K562 (cell line): ENCODE data around the gene DNAJC18. TPM values are rescaled to one million over a fixed set of nuclear protein-coding genes. Genes with fewer than 3 reads are reported as not detected.

Experiments used
- ATAC-seq: fragments of 200-7000 bp; cut with Tn5 transposase; 3 replicates; pipeline ENCODE4 v1.9.1; 2020; ENCODE audit warnings: moderate library complexity
- BruUV-seq: library from RNA; stranded (reverse); fragments of 400-500 nt; replicated peaks from 2 replicates; lab custom pipeline; 2021; lab: Mats Ljungman, UMichigan
- CTCF ChIA-PET: fragments of 300-600 bp; formaldehyde crosslinking; extraction: SDS; loops from one replicate; lab custom pipeline; 2021; ENCODE audit warnings: low intra/inter-chr PET ratio; lab: Yijun Ruan, JAX
- POLR2A ChIA-PET: fragments of 300-600, 350-650 bp; sonication (Branson Sonifier 250); formaldehyde crosslinking; extraction: SDS; loops from one replicate; lab custom pipeline; 2021; ENCODE audit warnings: antibody characterized with exemption, inconsistent platforms; lab: Yijun Ruan, JAX
- DNase-seq, 4 experiments: peaks; one replicate each; pipeline versions ENCODE4 v3.0.0 to v3.0.0-alpha.2; 2011 to 2018; ENCODE audit warnings: low spot score in 3 of 4, mixed read lengths in 3 of 4; ENCODE audit errors: extremely low read depth in 1 of 4
- FAIRE-seq: peaks from 2 replicates; lab custom pipeline; 2011; peaks lifted over from hg19 to GRCh38; lab: Jason Lieb, UNC
- H2AFZ ChIP-seq: 2 replicates; pipeline ENCODE4 v1.6.0; 2011; ENCODE audit warnings: low read depth, low read length, control low read depth, inconsistent platforms
- H3K27ac ChIP-seq: fragments of 200-600 bp; 3 replicates; pipeline ENCODE4 v1.8.0; 2011; ENCODE audit warnings: low read depth, mild to moderate bottlenecking, control low read depth, inconsistent platforms, low read length, moderate library complexity, mixed read lengths; ENCODE audit errors: extremely low read depth
- H3K27me3 ChIP-seq, 2 experiments: fragments of 300-600 bp in 1 of 2; 2 replicates in 1 of 2; 3 replicates in 1 of 2; pipeline versions ENCODE4 v1.6.0 to v1.8.0; 2011; ENCODE audit warnings: inconsistent platforms in 2 of 2, low read length in 2 of 2, mild to moderate bottlenecking in 1 of 2, mixed read lengths in 1 of 2, moderate library complexity in 1 of 2; ENCODE audit not compliant: control insufficient read depth in 2 of 2, insufficient read depth in 2 of 2
- H3K36me3 ChIP-seq: fragments of 300-600 bp; 3 replicates; pipeline ENCODE4 v1.8.0; 2011; ENCODE audit warnings: mild to moderate bottlenecking, low read length, inconsistent platforms; ENCODE audit not compliant: control insufficient read depth, insufficient read depth
- H3K4me1 ChIP-seq, 2 experiments: fragments of 200-600 bp in 1 of 2; replicated peaks in 1 of 2; 2 replicates in 1 of 2; 3 replicates in 1 of 2; pipeline versions ENCODE4 v1.5.1 to v1.8.0; 2011; ENCODE audit warnings: inconsistent platforms in 2 of 2, low read length in 2 of 2, mild to moderate bottlenecking in 1 of 2, mixed read lengths in 1 of 2, moderate library complexity in 1 of 2; ENCODE audit not compliant: control insufficient read depth in 2 of 2, insufficient read depth in 2 of 2
- H3K4me2 ChIP-seq: 2 replicates; pipeline ENCODE4 v1.6.1; 2011; ENCODE audit warnings: low read length, control low read depth, inconsistent platforms, mixed read lengths; ENCODE audit not compliant: insufficient read depth
- H3K4me3 ChIP-seq: fragments of 200-600 bp; sonication (generic), shearing (Covaris generic); 2 replicates; pipeline ENCODE4 v1.5.1; 2016; ENCODE audit warnings: control low read depth, inconsistent platforms
- H3K79me2 ChIP-seq: fragments of 200-600 bp; 3 replicates; pipeline ENCODE4 v1.8.0; 2011; ENCODE audit warnings: low read length, inconsistent platforms; ENCODE audit not compliant: control insufficient read depth, insufficient read depth
- H3K9ac ChIP-seq, 2 experiments: 2 replicates each; pipeline versions ENCODE4 v1.6.0 to v1.6.1; 2011; ENCODE audit warnings: low read depth in 2 of 2, low read length in 2 of 2, control low read depth in 1 of 2, inconsistent platforms in 1 of 2, mild to moderate bottlenecking in 1 of 2, mixed read lengths in 1 of 2; ENCODE audit not compliant: insufficient read depth in 1 of 2
- H3K9me1 ChIP-seq: one replicate; pipeline ENCODE4 v1.6.0; 2011; ENCODE audit warnings: inconsistent platforms, mild to moderate bottlenecking, low read length, moderate library complexity; ENCODE audit not compliant: control insufficient read depth, insufficient read depth
- H3K9me3 ChIP-seq: replicated peaks from 2 replicates; pipeline ENCODE4 v1.5.1; 2011; ENCODE audit warnings: low read depth, low read length, inconsistent platforms; ENCODE audit not compliant: control insufficient read depth, insufficient read depth
- H4K20me1 ChIP-seq: replicated peaks from 2 replicates; pipeline ENCODE4 v1.6.1; 2011; ENCODE audit warnings: low read length, inconsistent platforms, mixed read lengths; ENCODE audit not compliant: control insufficient read depth, insufficient read depth
- FIP1L1 ChIP-seq: fragments of 200-400 bp; formaldehyde crosslinking; IDR thresholded peaks from 2 replicates; pipeline ENCODE4 v1.6.1; 2018; ENCODE audit warnings: mild to moderate bottlenecking, low read depth, low read length; ENCODE audit not compliant: poor library complexity, severe bottlenecking
- HNRNPUL1 ChIP-seq: fragments of 200-400 bp; formaldehyde crosslinking; IDR thresholded peaks from 2 replicates; pipeline ENCODE4 v1.6.1; 2017; ENCODE audit warnings: low read length
- NCOA4 ChIP-seq: fragments of 450-650 bp; IDR thresholded peaks from 2 replicates; pipeline ENCODE4 v1.6.1; 2018; ENCODE audit warnings: mild to moderate bottlenecking; ENCODE audit not compliant: partially characterized antibody
- WGBS: fragments of 100-300 bp; shearing (Covaris generic); methylation state at CpG from one replicate; pipeline ENCODE4 v1.1.6; 2016; ENCODE audit warnings: low coverage, mixed read lengths; ENCODE audit not compliant: insufficient coverage; ENCODE audit errors: missing lambda C conversion rate; 5-methylcytosine and 5-hydroxymethylcytosine counted together
- in situ Hi-C: fragments of 300-500 bp; cut with MboI; formaldehyde crosslinking; loops from 4 replicates; pipeline ENCODE4 v1.15.0; 2018; ENCODE audit warnings: inconsistent platforms, mixed read lengths
- intact Hi-C: fragments of 100-400 bp; cut with micrococcal nuclease; formaldehyde crosslinking; loops from 2 replicates; pipeline ENCODE4 v1.14.2; 2022
- polyA plus RNA-seq, 8 experiments: library from polyadenylated mRNA; depleted of rRNA in 4 of 8; stranded (reverse) in 5 of 8; unstranded in 3 of 8; fragments of >200 nt; fragmentation: Nextera tagmentation in 2 of 8; fragmentation: Illumina TruSeq in 1 of 8; extraction: Ambion mirVana in 2 of 8; extraction: Trizol in 1 of 8; gene quantifications; 2 replicates each; pipeline versions ENCODE4 v1.2.1 to v1.2.3, GENCODE V29; 2011 to 2014; ENCODE audit warnings: inconsistent platforms in 1 of 8, missing spikeins in 1 of 8
- total RNA-seq, 7 experiments: library from RNA; depleted of rRNA in 6 of 7; stranded (reverse); fragments of >200 nt in 6 of 7; fragmentation: Illumina TruSeq in 2 of 7; extraction: Trizol in 2 of 7; gene quantifications; 2 replicates each; pipeline versions ENCODE4 v1.2.1 to v1.2.3, GENCODE V29; 2011 to 2021; ENCODE audit warnings: low replicate concordance in 1 of 7
- TF ChIP-seq, protein P1 (sequence below): fragments of 450-650 bp; formaldehyde crosslinking; IDR thresholded peaks from 2 replicates; pipeline ENCODE4 v1.4.0; 2020; ENCODE audit warnings: mild to moderate bottlenecking

Gene DNAJC18
- total and polyA plus RNA-seq, 9 of the 15 experiments (the other 6 are each of a cell fraction or from before 2014, with no cell fraction given), result 1.5 to 13.3 (median 7.5) TPM

GRCh38 chr5:139391570-139392323 is 47.6 kb downstream of the DNAJC18 start:
- Histone ChIP-seq H3K4me1 (peaks cover under 1 to 24% of the 10 kb centered on the region in 2 experiments; a peak in 3 of 5 replicates), H3K9ac (0 out of 4 replicates have a peak overlapping the region, but pooled peaks of 1 of the 2 experiments have one; percentile 55), H3K9me1 (no peaks in the 10 kb centered on the region), H4K20me1 (no peaks in the 10 kb centered on the region), H2AFZ (no peak overlapping the region), H3K4me3 (no peak overlapping the region), H3K9me3 (no peaks in the 10 kb centered on the region; the same call in 1 of the 2 replicates), H3K27me3 (no peaks in the 10 kb centered on the region), H3K36me3 (no peaks in the 10 kb centered on the region), H3K27ac (no peak overlapping the region), H3K79me2 (no peaks in the 10 kb centered on the region), H3K4me2 (no peak overlapping the region)
- TF ChIP-seq NCOA4, result no peak
- peak; percentile 9 for TF ChIP-seq FIP1L1
- TF ChIP-seq, protein P1, sequence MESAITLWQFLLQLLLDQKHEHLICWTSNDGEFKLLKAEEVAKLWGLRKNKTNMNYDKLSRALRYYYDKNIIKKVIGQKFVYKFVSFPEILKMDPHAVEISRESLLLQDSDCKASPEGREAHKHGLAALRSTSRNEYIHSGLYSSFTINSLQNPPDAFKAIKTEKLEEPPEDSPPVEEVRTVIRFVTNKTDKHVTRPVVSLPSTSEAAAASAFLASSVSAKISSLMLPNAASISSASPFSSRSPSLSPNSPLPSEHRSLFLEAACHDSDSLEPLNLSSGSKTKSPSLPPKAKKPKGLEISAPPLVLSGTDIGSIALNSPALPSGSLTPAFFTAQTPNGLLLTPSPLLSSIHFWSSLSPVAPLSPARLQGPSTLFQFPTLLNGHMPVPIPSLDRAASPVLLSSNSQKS, result no peak
- no peak for TF ChIP-seq HNRNPUL1
- DNase-seq (no peak), ATAC-seq (no peak), FAIRE-seq (no peak)
- in situ Hi-C loops (no loop called here), intact Hi-C loops (no loop called here)
- ChIA-PET POLR2A (interaction anchor here (0.7 kb wide), 1 partner anchor 19 kb away, joined by 3 read pairs; no protein-coding TSS in a partner anchor), CTCF (no interaction called here)
- no TSS peak for BruUV-seq
- 79% methylated on average over 28 of the region's 33 CpGs for WGBS
